Left kidney (tissue), 8 donors: ENCODE data around the gene IFTAP. TPM values are rescaled to one million over a fixed set of nuclear protein-coding genes. Genes with fewer than 3 reads are reported as not detected.
"Not testable (repeated sequence)": the region's sequence is repeated elsewhere in the genome, so short reads cannot be mapped to it uniquely, and the experiment has no call there.

Source experiments
- DNase-seq: peaks from one replicate; pipeline ENCODE4 v3.0.0-alpha.2; 2013
- long read RNA-seq, 8 donors: transcript quantifications; one replicate each; lab custom pipeline, GENCODE V29; 2026
- polyA plus RNA-seq: library from polyadenylated mRNA; unstranded; fragments of 120-200 nt; gene quantifications from one replicate; pipeline ENCODE4 v1.2.1, GENCODE V29; 2013; ENCODE audit not compliant: insufficient read length

IFTAP gene, protein sequence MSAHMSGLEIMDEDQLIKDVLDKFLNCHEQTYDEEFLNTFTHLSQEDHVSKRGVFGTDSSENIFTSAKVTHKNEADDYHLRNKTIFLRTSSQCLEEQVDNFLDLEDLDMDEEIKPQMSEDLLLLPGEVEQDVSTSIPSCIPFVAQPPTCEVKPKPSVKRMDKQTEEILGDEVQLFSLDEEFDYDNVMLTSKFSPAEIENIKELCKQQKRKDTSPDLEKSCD
- 54.7 TPM for polyA plus RNA-seq
- long read RNA-seq, donor 1, transcript C11orf74-208 (6 exons, 694 nt), result major isoform, 12 of 36 reads
- long read RNA-seq, donor 1, transcript C11orf74-201 (6 exons, 863 nt), result minor isoform, 11 of 36 reads
- long read RNA-seq, donor 1, partial matches to known transcripts, result 0 of 36 reads
- long read RNA-seq, donor 1, other reads (novel, unspliced or antisense), result 0 of 36 reads
- long read RNA-seq, donor 2, transcript C11orf74-201 (6 exons, 863 nt), result major isoform, 19 of 34 reads
- long read RNA-seq, donor 2, transcript C11orf74-208 (6 exons, 694 nt), result minor isoform, 10 of 34 reads
- long read RNA-seq, donor 2, partial matches to known transcripts, result 0 of 34 reads
- long read RNA-seq, donor 2, other reads (novel, unspliced or antisense), result 0 of 34 reads
- long read RNA-seq, donor 3, transcript C11orf74-208 (6 exons, 694 nt), result minor isoform, 5 of 20 reads
- long read RNA-seq, donor 3, transcript C11orf74-201 (6 exons, 863 nt), result major isoform, 7 of 20 reads
- long read RNA-seq, donor 3, partial matches to known transcripts, result 0 of 20 reads
- long read RNA-seq, donor 3, other reads (novel, unspliced or antisense), result 0 of 20 reads
- long read RNA-seq, donor 4, partial matches to known transcripts, result 0 of 3 reads
- long read RNA-seq, donor 4, other reads (novel, unspliced or antisense), result 0 of 3 reads
- long read RNA-seq, donor 5, transcript C11orf74-203 (6 exons, 1,062 nt), result minor isoform, 7 of 71 reads
- long read RNA-seq, donor 5, transcript C11orf74-208 (6 exons, 694 nt), result major isoform, 33 of 71 reads
- long read RNA-seq, donor 5, transcript C11orf74-201 (6 exons, 863 nt), result minor isoform, 26 of 71 reads
- long read RNA-seq, donor 5, partial matches to known transcripts, result 0 of 71 reads
- long read RNA-seq, donor 5, other reads (novel, unspliced or antisense), result 0 of 71 reads
- long read RNA-seq, donor 6, transcript C11orf74-203 (6 exons, 1,062 nt), result minor isoform, 6 of 34 reads
- long read RNA-seq, donor 6, transcript C11orf74-201 (6 exons, 863 nt), result major isoform, 11 of 34 reads
- long read RNA-seq, donor 6, transcript C11orf74-208 (6 exons, 694 nt), result minor isoform, 6 of 34 reads
- long read RNA-seq, donor 6, partial matches to known transcripts, result 7 of 34 reads
- long read RNA-seq, donor 6, other reads (novel, unspliced or antisense), result 0 of 34 reads
- long read RNA-seq, donor 7, transcript C11orf74-202 (4 exons, 633 nt), result major isoform, 20 of 71 reads
- long read RNA-seq, donor 7, transcript C11orf74-210 (4 exons, 801 nt), result minor isoform, 5 of 71 reads
- long read RNA-seq, donor 7, transcript C11orf74-208 (6 exons, 694 nt), result minor isoform, 12 of 71 reads
- long read RNA-seq, donor 7, transcript C11orf74-201 (6 exons, 863 nt), result minor isoform, 12 of 71 reads
- long read RNA-seq, donor 7, partial matches to known transcripts, result 0 of 71 reads
- long read RNA-seq, donor 7, other reads (novel, unspliced or antisense), result 20 of 71 reads
- long read RNA-seq, donor 8, transcript C11orf74-208 (6 exons, 694 nt), result minor isoform, 7 of 17 reads
- long read RNA-seq, donor 8, transcript C11orf74-201 (6 exons, 863 nt), result major isoform, 9 of 17 reads
- long read RNA-seq, donor 8, partial matches to known transcripts, result 0 of 17 reads
- long read RNA-seq, donor 8, other reads (novel, unspliced or antisense), result 0 of 17 reads

DNA sequence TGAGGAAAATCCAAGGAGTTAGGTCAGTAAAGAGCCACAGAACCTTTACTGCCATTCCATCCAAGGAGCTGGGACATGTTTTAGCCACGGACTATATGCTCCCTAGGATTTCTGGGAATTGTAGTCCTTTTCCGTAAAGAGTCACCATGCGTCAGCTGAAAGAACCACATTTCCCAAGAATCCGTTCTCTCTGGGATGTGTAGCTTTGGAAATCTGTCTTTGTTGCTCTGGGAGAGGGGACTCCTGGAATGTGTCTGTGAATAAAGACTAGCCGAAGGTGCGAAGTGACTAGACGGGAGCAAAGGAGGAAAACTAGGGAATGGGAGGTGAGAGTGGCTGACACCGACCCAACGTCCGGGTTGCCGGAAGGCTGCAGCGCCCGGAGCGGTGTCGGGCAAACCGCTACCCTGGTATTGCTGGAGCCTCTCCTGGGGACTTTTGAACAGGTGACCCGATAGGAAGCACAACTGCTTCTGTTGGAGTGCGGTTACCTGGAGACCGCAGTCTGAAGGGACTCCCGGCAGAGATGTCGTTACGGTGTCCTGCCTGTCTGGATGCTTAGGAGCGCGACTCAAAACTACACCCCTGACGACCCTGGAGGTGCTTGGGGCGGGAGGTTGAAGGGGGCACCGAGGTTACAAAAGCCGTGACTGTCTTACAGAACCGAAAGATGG, at the start of gene IFTAP:
Gene IFTAP, plus strand, starts transcription at position 187 of the 674 bp plus-strand sequence. CDS start 15,602 bp downstream, outside the sequence.
- DNase-seq, result peak; percentile 95

DNA sequence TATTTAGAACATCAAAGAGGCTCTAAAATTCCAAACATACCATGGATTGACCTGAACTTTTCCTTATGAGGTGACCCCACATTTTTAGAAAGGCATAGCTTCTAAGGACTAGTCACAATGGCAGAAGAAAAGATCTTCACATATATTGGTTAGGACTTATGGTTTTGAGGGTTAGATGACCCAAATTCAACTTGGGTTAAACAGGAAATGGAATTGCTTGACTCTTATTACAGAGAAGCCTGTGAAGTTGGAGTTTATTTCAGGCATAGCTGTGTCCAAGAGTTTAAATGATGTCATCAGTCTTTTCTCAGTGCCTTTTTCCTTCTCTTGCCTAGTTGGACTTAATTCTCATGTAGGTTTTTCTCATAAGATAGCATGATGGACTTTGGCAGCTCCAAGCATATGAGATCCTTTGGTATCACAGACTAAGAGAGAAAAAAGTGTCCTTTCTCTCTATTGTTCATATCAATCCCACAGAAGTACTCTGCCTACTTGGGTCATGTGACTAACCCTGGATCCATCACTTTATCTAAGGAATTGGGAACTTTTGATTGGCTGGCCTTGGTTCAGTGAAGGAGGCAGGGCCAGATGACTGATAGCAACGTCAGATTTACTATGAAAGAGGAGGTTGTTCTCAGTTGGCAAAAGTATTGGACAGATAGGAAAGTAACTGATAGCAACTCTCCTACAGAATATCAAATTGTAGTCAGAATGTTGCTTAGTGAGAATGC, 43.8 kb upstream of the IFTAP start:
- DNase-seq, result no peak

DNA sequence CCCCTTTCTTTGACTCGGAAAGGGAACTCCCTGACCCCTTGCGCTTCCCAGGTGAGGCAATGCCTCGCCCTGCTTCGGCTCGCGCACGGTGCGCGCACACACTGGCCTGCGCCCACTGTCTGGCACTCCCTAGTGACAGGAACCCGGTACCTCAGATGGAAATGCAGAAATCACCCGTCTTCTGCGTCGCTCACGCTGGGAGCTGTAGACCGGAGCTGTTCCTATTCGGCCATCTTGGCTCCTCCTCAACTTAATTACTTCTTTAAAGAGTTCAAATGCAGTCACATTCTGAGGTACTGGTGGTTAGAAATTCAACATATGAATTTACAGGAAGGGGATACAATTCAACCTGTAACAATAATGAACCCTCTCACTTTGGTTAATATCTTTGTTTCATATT, 36.9 kb upstream of the IFTAP start:
- not testable (repeated sequence) for DNase-seq

DNA sequence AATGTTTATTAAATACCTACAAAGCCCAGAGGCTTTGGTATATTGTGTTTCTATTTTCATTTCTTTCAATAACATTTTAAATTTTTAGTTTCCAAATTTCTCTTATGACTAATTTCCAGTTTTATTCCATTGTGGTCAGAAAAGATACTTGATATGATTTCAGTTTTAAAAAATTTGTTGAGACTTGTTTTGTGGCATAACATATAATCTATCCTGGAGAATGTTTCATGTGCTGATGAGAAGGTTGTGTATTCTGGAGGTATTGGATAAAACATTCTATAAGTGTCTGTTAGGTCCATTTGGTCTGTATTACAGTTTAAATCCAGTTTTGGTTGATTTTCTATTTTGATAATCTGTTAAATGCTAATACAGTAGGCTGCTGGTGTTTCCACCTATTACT, 36.3 kb upstream of the IFTAP start:
- no peak for DNase-seq

DNA sequence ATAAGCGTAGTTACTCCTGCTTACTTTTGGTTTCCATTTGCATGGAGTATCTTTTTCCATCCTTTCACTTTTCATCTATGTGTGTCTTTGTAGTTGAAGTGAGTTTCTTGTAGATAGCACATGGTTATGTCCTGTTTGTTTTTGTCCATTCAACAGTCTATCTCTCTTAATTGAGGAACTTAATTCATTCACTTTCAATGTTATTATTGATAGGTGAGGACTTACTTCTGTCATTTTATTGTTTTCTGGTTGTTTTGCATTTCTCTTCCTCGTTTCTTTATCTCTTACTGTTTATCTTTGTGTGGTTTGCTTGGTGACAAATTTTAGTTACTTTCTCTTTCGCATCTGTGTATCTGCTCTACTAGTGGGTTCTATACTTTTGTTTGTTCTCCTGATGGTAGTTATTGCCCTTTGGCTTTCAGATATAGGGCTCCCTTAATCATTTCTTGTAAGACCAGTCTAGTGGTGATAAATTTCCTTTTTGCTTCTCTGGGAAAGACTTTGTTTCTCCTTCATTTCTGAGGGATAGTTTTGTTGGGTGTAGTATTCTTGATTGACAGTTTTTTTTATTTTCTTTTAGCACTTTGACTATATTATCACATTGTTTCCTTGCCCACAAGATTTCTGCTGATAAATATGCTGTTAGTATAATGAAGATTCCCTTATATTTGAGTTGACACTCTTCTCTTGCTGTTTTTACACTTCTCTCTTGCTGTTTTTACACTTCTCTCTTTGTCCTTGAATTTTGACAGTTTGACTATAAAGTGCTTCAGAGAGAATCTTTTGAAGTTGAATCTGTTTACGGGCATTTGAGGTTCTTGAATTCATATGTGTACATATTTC, 35.5 kb upstream of the IFTAP start:
- DNase-seq, result no peak

DNA sequence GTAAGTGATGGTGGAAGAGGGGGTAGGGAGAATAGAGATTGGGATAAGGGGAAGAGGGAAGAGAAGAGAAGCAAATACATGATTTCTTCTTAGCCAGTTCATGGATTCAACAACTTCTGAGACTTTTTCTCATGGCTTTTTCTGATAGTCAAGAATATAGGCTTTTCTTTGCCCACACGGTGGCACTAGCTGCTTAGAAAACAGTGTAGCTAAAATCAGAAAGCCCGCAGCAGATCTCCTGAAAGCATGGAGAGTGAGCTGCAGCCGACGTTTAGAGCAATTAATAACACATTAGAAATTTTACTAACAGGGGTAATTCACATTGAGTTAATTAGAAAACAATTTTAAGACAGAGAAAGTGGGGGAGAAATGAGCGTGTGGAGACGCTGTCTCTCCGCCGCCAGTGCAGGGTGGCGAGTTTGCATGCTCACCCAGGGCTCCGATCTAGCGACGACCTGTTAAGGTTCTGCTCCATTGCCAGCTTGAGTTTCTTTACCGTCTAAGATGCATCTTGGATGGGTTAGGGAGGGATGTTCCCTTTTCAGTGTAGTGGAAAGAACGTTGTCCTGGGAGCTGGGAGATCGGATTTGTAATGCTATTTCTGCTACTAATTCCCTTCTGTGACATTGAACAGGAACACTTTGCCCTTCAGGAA, 29.8 kb upstream of the IFTAP start:
- peak; percentile 81 for DNase-seq

DNA sequence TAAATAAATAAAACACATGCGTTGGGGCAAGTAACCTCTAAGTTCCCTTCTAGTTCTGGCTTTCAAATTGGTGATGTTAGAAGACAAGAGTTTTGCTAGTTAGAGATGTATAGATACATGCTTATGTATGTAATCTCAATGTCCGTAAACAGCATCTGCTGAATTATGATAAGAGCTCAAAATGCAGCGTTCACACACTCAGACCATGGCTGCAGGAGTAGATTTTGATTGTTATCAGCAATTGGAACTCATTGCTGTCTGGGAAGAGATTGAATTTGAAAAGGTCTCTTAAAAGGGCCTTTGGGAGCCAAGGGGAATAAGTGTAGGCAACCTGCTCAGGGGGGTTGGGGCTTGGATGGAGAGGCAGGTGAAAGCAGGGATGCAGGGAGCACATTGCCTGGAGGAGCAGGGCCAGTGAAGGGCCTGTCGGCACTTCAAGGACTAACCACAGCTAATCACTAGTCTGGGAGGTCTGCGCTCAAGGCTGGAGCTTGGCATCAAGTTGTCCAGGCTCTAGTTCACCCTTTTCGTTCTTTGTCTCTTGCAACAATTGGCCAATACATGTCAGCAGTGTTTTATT, 29.2 kb upstream of the IFTAP start:
- no peak for DNase-seq

DNA sequence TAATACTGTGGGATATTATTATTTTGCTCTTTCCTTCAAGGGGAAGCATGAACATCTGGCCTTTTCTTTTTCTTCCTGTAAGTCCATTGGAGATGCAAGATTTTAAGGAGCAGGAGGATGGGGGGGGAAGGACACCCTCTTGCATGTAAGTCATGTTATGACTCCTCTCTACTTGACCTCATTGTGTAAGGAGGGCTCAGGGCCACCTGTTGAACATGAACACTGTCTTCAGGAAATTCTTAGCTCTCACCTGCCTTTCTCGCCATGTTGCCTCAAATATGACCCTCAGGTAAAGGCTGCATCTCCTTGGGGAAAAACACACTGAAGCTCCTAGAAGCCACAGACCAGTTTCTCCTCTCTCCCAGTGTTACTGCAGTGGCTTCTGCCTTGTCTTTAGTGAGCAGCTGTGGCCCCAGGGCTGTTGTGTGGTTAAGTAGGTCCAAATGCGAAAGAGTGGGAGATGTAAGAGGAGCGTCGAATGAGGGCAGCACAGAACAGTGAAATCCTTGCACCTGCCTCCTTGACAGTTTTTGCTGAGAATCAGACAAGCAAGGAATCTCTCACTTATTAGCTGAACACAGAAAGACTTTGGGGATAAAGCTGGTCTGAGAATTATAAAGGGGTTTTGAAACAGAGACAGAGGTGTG, 27.8 kb upstream of the IFTAP start:
- DNase-seq, result no peak

DNA sequence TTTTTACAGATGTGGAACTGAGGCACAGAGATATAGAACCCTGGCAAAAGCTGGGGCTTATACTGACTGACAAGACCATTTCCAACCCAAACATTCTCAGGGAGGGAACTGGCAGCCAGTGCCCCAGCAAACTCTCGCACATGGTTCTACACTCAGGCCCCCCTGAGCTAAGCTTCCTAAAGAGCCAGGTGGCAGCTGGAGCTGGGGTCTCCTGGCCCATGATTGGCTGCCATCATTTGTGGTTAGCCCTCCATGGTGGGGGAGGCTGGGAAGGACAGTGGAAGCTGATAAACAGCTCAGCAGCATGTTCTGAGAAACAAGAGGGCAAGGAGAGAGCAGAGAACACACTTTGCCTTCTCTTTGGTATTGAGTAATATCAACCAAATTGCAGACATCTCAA, 26.6 kb upstream of the IFTAP start, which contains the start of gene RAG1:
Gene RAG1, plus strand, starts transcription at position 314 of the 400 bp plus-strand sequence. CDS start 5,298 bp downstream, outside the sequence.
- DNase-seq, result no peak

DNA sequence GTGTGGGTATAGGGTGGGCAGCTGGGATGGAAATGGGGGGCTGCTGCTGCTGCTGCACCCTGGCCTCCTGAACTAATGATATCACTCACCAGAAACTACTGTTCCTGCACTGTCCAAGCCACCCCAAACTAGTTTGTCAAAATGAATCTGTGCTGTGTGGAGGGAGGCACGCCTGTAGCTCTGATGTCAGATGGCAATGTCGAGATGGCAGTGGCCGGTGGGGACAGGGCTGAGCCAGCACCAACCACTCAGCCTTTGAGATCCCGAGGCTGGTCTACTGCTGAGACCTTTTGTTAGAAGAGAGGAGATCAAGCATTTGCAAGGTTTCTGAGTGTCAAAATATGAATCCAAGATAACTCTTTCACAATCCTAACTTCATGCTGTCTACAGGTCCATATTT, 25.2 kb upstream of the IFTAP start:
- no peak for DNase-seq

DNA sequence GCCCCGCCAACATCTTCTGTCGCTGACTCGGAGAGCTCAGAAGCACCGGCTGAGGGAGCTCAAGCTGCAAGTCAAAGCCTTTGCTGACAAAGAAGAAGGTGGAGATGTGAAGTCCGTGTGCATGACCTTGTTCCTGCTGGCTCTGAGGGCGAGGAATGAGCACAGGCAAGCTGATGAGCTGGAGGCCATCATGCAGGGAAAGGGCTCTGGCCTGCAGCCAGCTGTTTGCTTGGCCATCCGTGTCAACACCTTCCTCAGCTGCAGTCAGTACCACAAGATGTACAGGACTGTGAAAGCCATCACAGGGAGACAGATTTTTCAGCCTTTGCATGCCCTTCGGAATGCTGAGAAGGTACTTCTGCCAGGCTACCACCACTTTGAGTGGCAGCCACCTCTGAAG, 19.8 kb upstream of the IFTAP start:
- no peak for DNase-seq

DNA sequence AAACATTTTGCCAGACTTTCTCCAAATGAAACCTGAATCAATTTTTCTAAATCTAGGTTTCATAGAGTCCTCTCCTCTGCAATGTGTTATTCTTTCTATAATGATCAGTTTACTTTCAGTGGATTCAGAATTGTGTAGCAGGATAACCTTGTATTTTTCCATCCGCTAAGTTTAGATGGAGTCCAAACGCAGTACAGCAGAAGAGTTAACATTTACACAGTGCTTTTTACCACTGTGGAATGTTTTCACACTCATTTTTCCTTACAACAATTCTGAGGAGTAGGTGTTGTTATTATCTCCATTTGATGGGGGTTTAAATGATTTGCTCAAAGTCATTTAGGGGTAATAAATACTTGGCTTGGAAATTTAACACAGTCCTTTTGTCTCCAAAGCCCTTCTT, 16.9 kb upstream of the IFTAP start:
- DNase-seq, result no peak

DNA sequence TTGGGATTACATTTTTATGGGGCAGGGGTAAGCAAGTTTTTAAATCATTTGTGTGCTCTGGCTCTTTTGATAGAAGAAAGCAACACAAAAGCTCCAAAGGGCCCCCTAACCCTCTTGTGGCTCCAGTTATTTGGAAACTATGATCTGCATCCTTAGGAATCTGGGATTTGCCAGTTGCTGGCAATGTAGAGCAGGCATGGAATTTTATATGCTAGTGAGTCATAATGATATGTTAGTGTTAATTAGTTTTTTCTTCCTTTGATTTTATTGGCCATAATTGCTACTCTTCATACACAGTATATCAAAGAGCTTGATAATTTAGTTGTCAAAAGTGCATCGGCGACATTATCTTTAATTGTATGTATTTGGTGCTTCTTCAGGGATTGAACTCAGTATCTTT, 16.4 kb upstream of the IFTAP start:
- no peak for DNase-seq

DNA sequence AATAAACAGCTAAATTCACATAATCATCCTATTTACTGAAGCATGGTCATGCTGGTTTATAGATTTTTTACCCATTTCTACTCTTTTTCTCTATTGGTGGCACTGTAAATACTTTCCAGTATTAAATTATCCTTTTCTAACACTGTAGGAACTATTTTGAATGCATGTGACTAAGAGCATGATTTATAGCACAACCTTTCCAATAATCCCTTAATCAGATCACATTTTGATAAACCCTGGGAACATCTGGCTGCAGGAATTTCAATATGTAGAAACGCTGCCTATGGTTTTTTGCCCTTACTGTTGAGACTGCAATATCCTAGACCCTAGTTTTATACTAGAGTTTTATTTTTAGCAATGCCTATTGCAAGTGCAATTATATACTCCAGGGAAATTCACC, 15.8 kb upstream of the IFTAP start:
- DNase-seq, result no peak

DNA sequence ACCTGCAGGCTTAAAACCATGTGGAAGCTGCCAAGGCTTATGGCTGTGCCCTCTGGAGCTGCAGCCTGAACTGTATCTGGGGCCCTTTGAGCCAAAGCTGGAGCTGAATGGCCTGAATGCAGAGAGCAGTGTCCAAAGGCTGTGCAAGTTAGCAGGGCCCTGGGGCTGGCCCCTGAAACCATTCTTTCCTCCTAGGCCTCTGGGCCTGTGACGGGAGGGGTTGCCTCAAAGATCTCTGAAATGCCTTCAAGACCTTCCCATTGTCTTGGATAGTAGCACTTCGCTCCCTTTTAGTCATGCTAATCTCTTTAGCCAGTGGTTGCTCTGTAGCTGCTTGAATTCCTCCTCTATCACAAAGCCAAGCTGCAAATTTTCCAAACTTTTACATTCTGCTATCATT, 12.8 kb upstream of the IFTAP start:
- no peak for DNase-seq

DNA sequence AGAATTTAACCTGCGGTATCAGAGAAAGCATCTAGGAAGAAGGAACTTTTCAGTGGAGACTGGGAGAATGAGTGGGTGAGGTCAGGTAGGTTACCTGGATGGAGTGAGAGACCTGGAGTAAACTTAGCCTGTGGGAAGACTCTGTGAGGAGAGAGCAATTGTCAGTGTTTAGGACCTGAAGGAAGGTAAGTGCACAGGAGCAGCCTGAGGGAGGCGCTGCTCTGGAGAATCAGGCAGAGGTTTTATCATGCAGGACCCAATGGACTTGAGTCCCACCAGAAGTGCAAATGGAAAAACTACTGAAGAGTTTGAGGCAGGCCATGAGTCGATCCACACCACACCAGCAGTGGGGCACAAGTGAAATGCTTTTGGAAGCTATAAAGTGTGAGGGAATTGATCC, 10.6 kb upstream of the IFTAP start:
- DNase-seq, result no peak

DNA sequence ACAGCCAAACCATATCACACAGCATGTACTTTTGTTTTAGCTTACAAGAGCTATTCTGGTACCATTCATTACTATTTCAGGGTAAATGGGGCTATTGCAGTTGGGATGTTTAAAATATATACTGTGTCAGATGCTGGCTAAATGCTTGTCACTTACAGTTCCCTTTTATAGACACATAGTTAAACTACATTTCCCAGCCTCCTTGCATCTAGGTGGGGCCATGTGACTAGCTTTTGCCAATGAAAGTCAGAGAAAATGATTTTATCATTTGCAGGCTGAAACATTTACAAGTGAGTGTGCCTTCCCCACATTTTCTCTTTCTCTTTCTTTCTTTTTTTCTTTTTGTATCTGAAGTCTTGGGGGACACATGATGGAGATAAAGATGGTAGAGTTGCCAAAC, 7.8 kb upstream of the IFTAP start:
- DNase-seq, result no peak
